Liver (tissue), 3 donors: ENCODE measurements around the gene CHRNG.

Experiments used
- CTCF ChIP-seq: fragments of 150-350 bp; IDR thresholded peaks from 2 replicates; pipeline ENCODE4 v1.5.1; 2017; ENCODE audit warnings: improper control_type of control experiment, low read depth, low read length; ENCODE audit not compliant: missing input control
- EGR1 ChIP-seq, 2 donors: IDR thresholded peaks; 2 replicates each; pipeline ENCODE4 v1.6.1; 2016 to 2018; ENCODE audit warnings: antibody characterized with exemption in 2 of 2, low read depth in 2 of 2
- GABPA ChIP-seq, 2 donors: IDR thresholded peaks in 1 of 2; conservative IDR thresholded peaks in 1 of 2; 2 replicates each; pipeline ENCODE4 v1.6.1; 2016; ENCODE audit warnings: antibody characterized with exemption in 2 of 2, mild to moderate bottlenecking in 1 of 2, moderate library complexity in 1 of 2
- HNF4G ChIP-seq: IDR thresholded peaks from 2 replicates; pipeline ENCODE4 v1.6.1; 2016; ENCODE audit warnings: antibody characterized with exemption
- RXRA ChIP-seq, 2 donors: IDR thresholded peaks; 2 replicates each; pipeline ENCODE4 v1.6.1; 2017 to 2018; ENCODE audit warnings: antibody characterized with exemption in 2 of 2, mild to moderate bottlenecking in 1 of 2
- YY1 ChIP-seq: IDR thresholded peaks from 2 replicates; pipeline ENCODE4 v1.6.1; 2016; ENCODE audit warnings: antibody characterized with exemption, mild to moderate bottlenecking
- ZBTB33 ChIP-seq: IDR thresholded peaks from 2 replicates; pipeline ENCODE4 v1.6.1; 2016; ENCODE audit warnings: antibody characterized with exemption
- TF ChIP-seq, protein P1 (sequence below): IDR thresholded peaks from 2 replicates; pipeline ENCODE4 v1.6.1; 2016; ENCODE audit warnings: antibody characterized with exemption, mild to moderate bottlenecking
- donor health status: healthy.
- donor health status: healthy.

- TF ChIP-seq, protein P1, sequence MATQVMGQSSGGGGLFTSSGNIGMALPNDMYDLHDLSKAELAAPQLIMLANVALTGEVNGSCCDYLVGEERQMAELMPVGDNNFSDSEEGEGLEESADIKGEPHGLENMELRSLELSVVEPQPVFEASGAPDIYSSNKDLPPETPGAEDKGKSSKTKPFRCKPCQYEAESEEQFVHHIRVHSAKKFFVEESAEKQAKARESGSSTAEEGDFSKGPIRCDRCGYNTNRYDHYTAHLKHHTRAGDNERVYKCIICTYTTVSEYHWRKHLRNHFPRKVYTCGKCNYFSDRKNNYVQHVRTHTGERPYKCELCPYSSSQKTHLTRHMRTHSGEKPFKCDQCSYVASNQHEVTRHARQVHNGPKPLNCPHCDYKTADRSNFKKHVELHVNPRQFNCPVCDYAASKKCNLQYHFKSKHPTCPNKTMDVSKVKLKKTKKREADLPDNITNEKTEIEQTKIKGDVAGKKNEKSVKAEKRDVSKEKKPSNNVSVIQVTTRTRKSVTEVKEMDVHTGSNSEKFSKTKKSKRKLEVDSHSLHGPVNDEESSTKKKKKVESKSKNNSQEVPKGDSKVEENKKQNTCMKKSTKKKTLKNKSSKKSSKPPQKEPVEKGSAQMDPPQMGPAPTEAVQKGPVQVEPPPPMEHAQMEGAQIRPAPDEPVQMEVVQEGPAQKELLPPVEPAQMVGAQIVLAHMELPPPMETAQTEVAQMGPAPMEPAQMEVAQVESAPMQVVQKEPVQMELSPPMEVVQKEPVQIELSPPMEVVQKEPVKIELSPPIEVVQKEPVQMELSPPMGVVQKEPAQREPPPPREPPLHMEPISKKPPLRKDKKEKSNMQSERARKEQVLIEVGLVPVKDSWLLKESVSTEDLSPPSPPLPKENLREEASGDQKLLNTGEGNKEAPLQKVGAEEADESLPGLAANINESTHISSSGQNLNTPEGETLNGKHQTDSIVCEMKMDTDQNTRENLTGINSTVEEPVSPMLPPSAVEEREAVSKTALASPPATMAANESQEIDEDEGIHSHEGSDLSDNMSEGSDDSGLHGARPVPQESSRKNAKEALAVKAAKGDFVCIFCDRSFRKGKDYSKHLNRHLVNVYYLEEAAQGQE, result no peak
- TF ChIP-seq EGR1 (IDR thresholded peaks at IDR 0.05; ENCODE audit: low read depth in 2 of 2) (no peak), GABPA (IDR thresholded peaks at IDR 0.05 in 1 of 2, conservative IDR thresholded peaks at IDR 0.05 in 1 of 2) (no peak), CTCF (no peak), RXRA (IDR thresholded peaks at IDR 0.05) (no peak), HNF4G (no peak), ZBTB33 (no peak), YY1 (no peak)
Observed at GRCh38 chr2:232523402-232523681, 16.1 kb upstream of the CHRNG start.
